Kidney epithelial cell (primary cell): ENCODE results near the gene ATF5. TPM values are rescaled to one million over a fixed set of nuclear protein-coding genes. Genes with fewer than 3 reads are reported as not detected.
"Not testable (repeated sequence)": the region's sequence is repeated elsewhere in the genome, so short reads cannot be mapped to it uniquely, and the experiment has no call there.

Experiments used
- DNase-seq: peaks from one replicate; pipeline ENCODE4 v3.0.0-alpha.2; 2010; ENCODE audit warnings: low read depth
- H3K27me3 ChIP-seq: 2 replicates; pipeline ENCODE4 v1.6.0; 2011; ENCODE audit warnings: low read length; ENCODE audit not compliant: control insufficient read depth, insufficient read depth
- H3K36me3 ChIP-seq: 2 replicates; pipeline ENCODE4 v1.5.1; 2011; ENCODE audit warnings: low read length; ENCODE audit not compliant: control insufficient read depth, insufficient read depth
- H3K4me3 ChIP-seq: 2 replicates; pipeline ENCODE4 v1.5.1; 2011; ENCODE audit warnings: low read depth, mild to moderate bottlenecking, control low read depth, low read length
- CTCF ChIP-seq: IDR thresholded peaks from 2 replicates; pipeline ENCODE4 v1.5.1; 2011; ENCODE audit warnings: mild to moderate bottlenecking, moderate library complexity, low read length, control low read depth, inconsistent platforms; ENCODE audit not compliant: insufficient read depth, poor library complexity, severe bottlenecking
- total RNA-seq: library from RNA; depleted of rRNA; stranded (reverse); fragments of >200 nt; gene quantifications from 2 replicates; pipeline ENCODE4 v1.2.3, GENCODE V29; 2015

Gene ATF5
- total RNA-seq, 1 donor from 2014 or later, result 22.4 TPM

GRCh38 chr19:49960980-49961379 is 32.0 kb downstream of the ATF5 start, which contains the start of gene SIGLEC11:
TSS of gene SIGLEC11 (minus strand) at chr19:49961172. CDS start at chr19:49961081, 91 bp downstream.
- not testable (repeated sequence) for DNase-seq, H3K27me3 ChIP-seq, H3K4me3 ChIP-seq, H3K36me3 ChIP-seq

GRCh38 chr19:49968279-49968922 is 39.4 kb downstream of the ATF5 start:
- H3K4me3 ChIP-seq, result no peak overlapping the region
- DNase-seq, result no peak
- no peak for TF ChIP-seq CTCF
- H3K27me3 ChIP-seq, result peaks cover 19% of the 10 kb centered on the region
- no peaks in the 10 kb centered on the region for H3K36me3 ChIP-seq

GRCh38 chr19:49969355-49969754 is 40.4 kb downstream of the ATF5 start:
- not testable (repeated sequence) for H3K4me3 ChIP-seq, DNase-seq, H3K36me3 ChIP-seq
- H3K27me3 ChIP-seq, result peaks cover 19% of the 10 kb centered on the region

DNA sequence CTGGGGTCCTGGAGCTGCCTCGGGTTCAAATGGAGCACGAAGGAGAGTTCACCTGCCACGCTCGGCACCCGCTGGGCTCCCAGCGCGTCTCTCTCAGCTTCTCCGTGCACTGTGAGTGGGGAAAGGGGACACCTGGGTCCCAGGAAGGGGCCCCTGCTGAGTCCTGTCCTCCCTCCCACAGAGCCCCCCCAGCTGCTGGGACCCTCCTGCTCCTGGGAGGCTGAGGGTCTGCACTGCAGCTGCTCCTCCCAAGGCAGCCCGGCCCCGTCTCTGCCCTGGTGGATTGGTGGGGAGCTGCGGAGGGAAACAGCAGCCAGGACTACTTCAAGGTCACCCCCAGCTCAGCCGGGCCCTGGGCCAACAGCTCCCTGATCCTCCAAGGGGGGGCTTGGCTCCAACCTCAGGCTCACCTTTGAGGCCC is 43.0 kb downstream of the ATF5 start:
- peaks cover 19% of the 10 kb centered on the region for H3K27me3 ChIP-seq
- H3K36me3 ChIP-seq, result no peaks in the 10 kb centered on the region
- TF ChIP-seq CTCF, result no peak
- no peak overlapping the region for H3K4me3 ChIP-seq
- DNase-seq, result no peak

DNA sequence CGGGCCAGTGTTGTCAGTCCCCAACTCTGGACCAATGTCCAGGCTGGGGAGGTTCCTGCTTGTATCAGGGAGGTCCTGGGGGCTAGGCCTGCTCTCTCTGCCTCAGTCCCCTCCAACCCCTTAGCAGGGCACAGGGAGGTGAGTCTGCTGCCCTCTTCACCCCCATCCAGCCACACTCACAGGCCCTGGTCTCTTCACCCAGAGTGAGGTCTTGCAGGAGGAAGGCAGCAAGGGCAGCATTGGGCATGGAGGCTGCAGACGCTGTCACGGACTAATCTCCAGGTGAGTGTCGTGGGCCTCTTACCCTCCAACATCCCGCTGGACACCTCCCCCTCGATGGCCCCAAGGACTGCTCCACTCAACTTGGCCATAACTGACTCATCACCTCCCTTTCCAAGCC is 43.8 kb downstream of the ATF5 start:
- Histone ChIP-seq H3K4me3 (no peak overlapping the region), H3K27me3 (peaks cover 19% of the 10 kb centered on the region), H3K36me3 (no peaks in the 10 kb centered on the region)
- TF ChIP-seq CTCF, result no peak
- no peak for DNase-seq

DNA sequence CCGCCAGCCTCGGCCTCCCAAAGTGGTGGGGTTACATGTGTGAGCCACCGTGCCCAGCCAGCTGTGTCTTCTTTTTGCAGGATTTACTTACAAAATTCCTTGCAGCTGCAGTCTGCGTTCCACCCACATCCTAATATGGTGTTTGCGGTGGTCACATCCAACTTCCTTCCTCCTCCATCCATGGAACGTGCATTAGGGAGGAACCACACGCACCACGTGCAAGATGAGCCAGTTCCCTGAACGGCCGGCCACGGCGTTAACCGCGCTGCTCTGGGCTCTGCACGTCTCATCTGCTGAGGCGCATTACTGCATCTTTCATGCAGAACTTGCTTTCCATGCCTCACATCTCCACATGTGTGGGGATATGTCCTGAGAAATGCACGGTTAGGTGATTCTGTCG is 45.0 kb downstream of the ATF5 start:
- no peak for TF ChIP-seq CTCF
- no peak for DNase-seq
- peaks cover 18% of the 10 kb centered on the region for H3K27me3 ChIP-seq
- no peak overlapping the region for H3K4me3 ChIP-seq
- H3K36me3 ChIP-seq, result no peaks in the 10 kb centered on the region

DNA sequence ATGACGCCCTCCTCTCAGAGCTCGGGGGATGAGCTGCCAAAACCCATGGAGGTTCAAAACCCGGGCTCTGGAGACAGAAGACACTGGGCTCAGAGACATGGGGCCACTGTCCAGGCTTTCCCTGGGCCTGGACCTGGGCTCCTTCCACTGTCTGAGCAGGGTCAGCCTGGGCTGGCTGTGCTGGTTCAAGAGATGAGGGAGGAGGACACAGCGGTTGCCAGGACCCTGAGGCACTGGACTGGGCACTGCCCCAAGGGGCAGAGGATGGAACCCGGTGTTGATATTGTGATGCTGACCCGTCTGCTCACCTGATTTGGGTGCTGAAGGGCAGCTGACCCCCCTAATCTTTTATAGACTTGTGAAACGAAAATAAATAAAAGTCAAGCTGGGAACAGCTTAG is 46.0 kb downstream of the ATF5 start:
- no peak for TF ChIP-seq CTCF
- DNase-seq, result no peak
- peaks cover 16% of the 10 kb centered on the region for H3K27me3 ChIP-seq
- no peak overlapping the region for H3K4me3 ChIP-seq
- H3K36me3 ChIP-seq, result no peaks in the 10 kb centered on the region
